MM.1S (cell line): ENCODE results near the gene RAB4B.
A peak's percentile ranks its signal among the peaks of the same experiment; 100 is the strongest.

Experiments used
- DNase-seq: peaks from one replicate; pipeline ENCODE4 v3.0.0-alpha.2; 2015
- H2AFZ ChIP-seq: fragments of 300-600 bp; sonication (generic); 2 replicates; pipeline ENCODE4 v1.6.0; 2016; ENCODE audit warnings: antibody characterized with exemption, low read length
- H3F3A ChIP-seq: fragments of 300-600 bp; sonication (generic); 2 replicates; pipeline ENCODE4 v1.6.1; 2016; ENCODE audit warnings: mild to moderate bottlenecking, antibody characterized with exemption, low read length, moderate library complexity, mixed read lengths; ENCODE audit not compliant: insufficient read depth
- H3K27ac ChIP-seq: fragments of 300-600 bp; sonication (generic); 2 replicates; pipeline ENCODE4 v1.5.1; 2016; ENCODE audit warnings: mild to moderate bottlenecking, low read length
- H3K27me3 ChIP-seq: fragments of 300-600 bp; sonication (generic); replicated peaks from 2 replicates; pipeline ENCODE4 v1.6.0; 2016; ENCODE audit warnings: low read length; ENCODE audit not compliant: insufficient read depth
- H3K36me3 ChIP-seq: fragments of 300-600 bp; sonication (generic); replicated peaks from 2 replicates; pipeline ENCODE4 v1.6.1; 2016; ENCODE audit warnings: mild to moderate bottlenecking, low read length, mixed read lengths; ENCODE audit not compliant: insufficient read depth
- H3K4me1 ChIP-seq: fragments of 300-600 bp; sonication (generic); 2 replicates; pipeline ENCODE4 v1.6.1; 2016; ENCODE audit warnings: low read length, mixed read lengths
- H3K4me2 ChIP-seq: fragments of 300-600 bp; sonication (generic); 2 replicates; pipeline ENCODE4 v1.6.0; 2016; ENCODE audit warnings: low read depth, low read length
- H3K4me3 ChIP-seq: fragments of 300-600 bp; sonication (generic); 2 replicates; pipeline ENCODE4 v1.5.1; 2016; ENCODE audit warnings: low read length, mixed read lengths
- H3K79me2 ChIP-seq: fragments of 300-600 bp; sonication (generic); 2 replicates; pipeline ENCODE4 v1.6.1; 2016; ENCODE audit warnings: mixed run types, low read length, mixed read lengths
- H3K9ac ChIP-seq: fragments of 300-600 bp; sonication (generic); 2 replicates; pipeline ENCODE4 v1.6.1; 2016; ENCODE audit warnings: low read length, mixed read lengths
- H3K9me2 ChIP-seq: fragments of 300-600 bp; sonication (generic); replicated peaks from 2 replicates; pipeline ENCODE4 v1.6.1; 2016; ENCODE audit warnings: mild to moderate bottlenecking, low read length, mixed read lengths; ENCODE audit not compliant: insufficient read depth
- H3K9me3 ChIP-seq: fragments of 300-600 bp; sonication (generic); replicated peaks from 2 replicates; pipeline ENCODE4 v1.6.1; 2016; ENCODE audit warnings: mild to moderate bottlenecking, low read length, mixed read lengths; ENCODE audit not compliant: insufficient read depth
- H4K20me1 ChIP-seq: fragments of 300-600 bp; sonication (generic); 2 replicates; pipeline ENCODE4 v1.6.1; 2016; ENCODE audit warnings: mild to moderate bottlenecking, low read length, moderate library complexity, mixed read lengths; ENCODE audit not compliant: insufficient read depth
- EZH2 ChIP-seq: fragments of 300-600 bp; sonication (generic); optimal IDR thresholded peaks from 2 replicates; pipeline ENCODE3; 2017; ENCODE audit warnings: low read depth, mild to moderate bottlenecking, antibody characterized with exemption, low read length, mixed read lengths
- EZH2phosphoT487 ChIP-seq: fragments of 300-600 bp; sonication (generic); IDR thresholded peaks from 2 replicates; pipeline ENCODE4 v1.6.1; 2018; ENCODE audit warnings: antibody characterized with exemption, low read length
- TF ChIP-seq, protein P1 (sequence below): fragments of 300-600 bp; sonication (generic); IDR thresholded peaks from 2 replicates; pipeline ENCODE4 v1.5.1; 2016; ENCODE audit warnings: antibody characterized with exemption, low read length, mixed read lengths

The RAB4B gene

DNA sequence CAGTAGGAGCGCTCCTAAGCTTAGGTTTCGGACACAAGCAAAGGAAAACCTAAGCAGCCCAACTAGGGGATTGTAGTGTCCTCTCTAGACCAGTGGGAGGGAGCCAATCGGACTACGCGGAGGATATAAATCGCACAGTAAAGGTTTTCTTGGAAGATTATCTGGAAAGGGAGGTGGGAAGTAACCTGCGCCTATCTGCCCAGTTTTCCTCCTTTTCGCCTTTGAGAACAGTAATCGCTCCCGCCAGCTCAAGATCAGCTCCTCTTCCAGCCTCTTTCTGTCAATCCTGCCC is 456 bp upstream of the RAB4B start:
- Histone ChIP-seq H3K9me2 (no peaks in the 10 kb centered on the region), H3K36me3 (no peaks in the 10 kb centered on the region), H3K27me3 (peaks cover 30% of the 10 kb centered on the region), H3K9ac (peak overlapping the region; percentile 67), H3K27ac (peak overlapping the region; percentile 92), H3K4me3 (peak overlapping the region; percentile 80), H3K4me1 (peaks cover 12% of the 10 kb centered on the region), H3K79me2 (no peaks in the 10 kb centered on the region), H2AFZ (peak overlapping the region; percentile 52), H3K4me2 (peak overlapping the region; percentile 78), H4K20me1 (peaks cover 7% of the 10 kb centered on the region), H3F3A (peaks cover 14% of the 10 kb centered on the region), H3K9me3 (no peaks in the 10 kb centered on the region)
- TF ChIP-seq, protein P1, sequence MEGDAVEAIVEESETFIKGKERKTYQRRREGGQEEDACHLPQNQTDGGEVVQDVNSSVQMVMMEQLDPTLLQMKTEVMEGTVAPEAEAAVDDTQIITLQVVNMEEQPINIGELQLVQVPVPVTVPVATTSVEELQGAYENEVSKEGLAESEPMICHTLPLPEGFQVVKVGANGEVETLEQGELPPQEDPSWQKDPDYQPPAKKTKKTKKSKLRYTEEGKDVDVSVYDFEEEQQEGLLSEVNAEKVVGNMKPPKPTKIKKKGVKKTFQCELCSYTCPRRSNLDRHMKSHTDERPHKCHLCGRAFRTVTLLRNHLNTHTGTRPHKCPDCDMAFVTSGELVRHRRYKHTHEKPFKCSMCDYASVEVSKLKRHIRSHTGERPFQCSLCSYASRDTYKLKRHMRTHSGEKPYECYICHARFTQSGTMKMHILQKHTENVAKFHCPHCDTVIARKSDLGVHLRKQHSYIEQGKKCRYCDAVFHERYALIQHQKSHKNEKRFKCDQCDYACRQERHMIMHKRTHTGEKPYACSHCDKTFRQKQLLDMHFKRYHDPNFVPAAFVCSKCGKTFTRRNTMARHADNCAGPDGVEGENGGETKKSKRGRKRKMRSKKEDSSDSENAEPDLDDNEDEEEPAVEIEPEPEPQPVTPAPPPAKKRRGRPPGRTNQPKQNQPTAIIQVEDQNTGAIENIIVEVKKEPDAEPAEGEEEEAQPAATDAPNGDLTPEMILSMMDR = no peak
- TF ChIP-seq EZH2phosphoT487 = no peak
- TF ChIP-seq EZH2 = no peak
- DNase-seq = no peak

DNA sequence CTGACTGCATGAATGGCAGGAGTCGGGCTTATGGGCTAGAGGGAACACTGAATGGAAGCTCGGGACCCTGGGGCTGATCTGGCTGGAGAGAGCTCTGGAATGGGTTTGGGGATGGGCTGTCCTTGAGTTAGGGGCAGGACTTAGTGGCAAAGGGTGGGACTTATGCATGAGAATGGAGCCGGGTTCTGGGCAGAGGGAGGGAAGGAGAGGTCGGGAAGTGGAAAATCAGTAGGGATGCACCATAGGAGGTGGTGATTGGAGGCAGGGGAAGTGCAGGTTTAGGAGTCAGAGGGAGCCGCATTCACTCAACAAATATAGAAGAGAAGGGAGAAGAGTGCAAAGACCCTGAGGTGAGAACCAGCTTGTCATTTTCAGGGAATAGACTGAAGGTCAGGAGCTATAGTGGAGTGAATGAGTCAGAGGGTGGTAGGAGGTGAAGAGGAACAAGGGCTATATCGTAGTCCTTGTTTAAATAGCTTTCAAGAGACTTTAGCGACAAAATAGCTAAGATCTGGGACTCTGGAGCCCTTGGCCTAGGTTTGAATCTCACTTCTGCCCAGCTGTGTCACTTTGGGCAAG is 748 bp downstream of the RAB4B start:
- no peaks in the 10 kb centered on the region for H3K36me3 ChIP-seq
- peaks cover 12% of the 10 kb centered on the region for H3K4me1 ChIP-seq
- peaks cover 30% of the 10 kb centered on the region for H3K27me3 ChIP-seq
- peak overlapping the region; percentile 92; the same call in 1 of the 2 replicates for H3K27ac ChIP-seq
- peak overlapping the region; percentile 47 for H2AFZ ChIP-seq
- H3K9ac ChIP-seq = peak overlapping the region; percentile 66; the same call in 1 of the 2 replicates
- peaks cover 7% of the 10 kb centered on the region for H4K20me1 ChIP-seq
- H3K9me2 ChIP-seq = no peaks in the 10 kb centered on the region
- peak overlapping the region; percentile 83 for H3K4me2 ChIP-seq
- TF ChIP-seq, protein P1 = no peak
- TF ChIP-seq EZH2 (no peak), EZH2phosphoT487 (no peak)
- peak overlapping the region; percentile 80 for H3K4me3 ChIP-seq
- H3K9me3 ChIP-seq = no peaks in the 10 kb centered on the region
- DNase-seq = no peak
- peaks cover 14% of the 10 kb centered on the region for H3F3A ChIP-seq
- H3K79me2 ChIP-seq = no peaks in the 10 kb centered on the region

DNA sequence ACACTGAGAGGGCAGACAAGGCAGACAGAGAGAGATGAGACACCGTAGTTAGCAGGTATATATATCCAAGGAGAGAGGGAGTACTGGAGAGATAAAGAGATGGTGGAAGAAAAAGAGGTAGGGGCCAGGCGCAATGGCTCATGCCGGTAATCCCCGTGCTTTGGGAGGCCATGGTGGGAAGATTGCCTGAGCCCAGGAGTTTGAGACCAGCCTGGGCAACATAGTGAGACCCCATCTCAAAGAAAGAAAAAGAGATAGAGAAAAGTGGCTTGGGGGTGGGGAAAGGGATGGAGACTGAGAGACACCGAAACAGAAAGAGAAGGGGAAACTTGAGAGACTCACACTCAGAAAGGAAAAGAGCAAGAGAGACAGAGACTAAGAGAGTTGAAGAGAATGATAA is 2.5 kb downstream of the RAB4B start:
- no peak overlapping the region for H3K9ac ChIP-seq
- DNase-seq = no peak
- TF ChIP-seq EZH2 = no peak
- TF ChIP-seq, protein P1 = no peak
- TF ChIP-seq EZH2phosphoT487 = no peak
- H3K27me3 ChIP-seq = peaks cover 12% of the 10 kb centered on the region
- no peaks in the 10 kb centered on the region for H3K9me3 ChIP-seq
- no peak overlapping the region for H2AFZ ChIP-seq
- peaks cover 12% of the 10 kb centered on the region for H3K4me1 ChIP-seq
- peaks cover 7% of the 10 kb centered on the region for H4K20me1 ChIP-seq
- no peak overlapping the region for H3K27ac ChIP-seq
- peaks cover 14% of the 10 kb centered on the region for H3F3A ChIP-seq
- no peaks in the 10 kb centered on the region for H3K9me2 ChIP-seq
- H3K4me3 ChIP-seq = no peak overlapping the region
- no peaks in the 10 kb centered on the region for H3K79me2 ChIP-seq
- no peak overlapping the region for H3K4me2 ChIP-seq
- no peaks in the 10 kb centered on the region for H3K36me3 ChIP-seq
